HEK293 (cell line): ENCODE results near the gene PRPF8.

Experiments
- CTCF ChIA-PET: fragments of 350-600 bp; formaldehyde crosslinking; extraction: SDS; loops from one replicate; lab custom pipeline; 2021; ENCODE audit warnings: antibody characterized with exemption; lab: Yijun Ruan, JAX
- POLR2A ChIA-PET: fragments of 300-600 bp; formaldehyde crosslinking; extraction: SDS; loops from one replicate; lab custom pipeline; 2020; ENCODE audit warnings: antibody characterized with exemption, inconsistent platforms; lab: Yijun Ruan, JAX
- H3K27ac ChIP-seq: fragments of 200-500 bp; sonication (Bioruptor generic); 2 replicates; pipeline ENCODE4 v1.5.1; 2014; ENCODE audit warnings: low read depth, low read length, control low read depth, inconsistent platforms; ENCODE audit errors: extremely low read depth
- H3K36me3 ChIP-seq, 2 experiments: fragments of 200-500 bp in 1 of 2; sonication (Bioruptor generic) in 1 of 2; 1 replicate in 1 of 2; 2 replicates in 1 of 2; pipeline ENCODE4 v1.5.1; 2014 to 2017; ENCODE audit warnings: inconsistent platforms in 2 of 2, low read length in 2 of 2; ENCODE audit not compliant: control insufficient read depth in 2 of 2, insufficient read depth in 1 of 2
- H3K4me1 ChIP-seq: fragments of 200-500 bp; sonication (Bioruptor generic); 2 replicates; pipeline ENCODE4 v1.5.1; 2014; ENCODE audit warnings: mild to moderate bottlenecking, low read length, inconsistent platforms; ENCODE audit not compliant: control insufficient read depth, insufficient read depth
- H3K4me3 ChIP-seq: 2 replicates; pipeline ENCODE4 v1.5.1; 2011; ENCODE audit warnings: low read depth, mild to moderate bottlenecking, control low read depth, low read length, moderate library complexity
- H3K9me3 ChIP-seq: fragments of 200-500 bp; sonication (Bioruptor generic); 2 replicates; pipeline ENCODE4 v1.5.1; 2014; ENCODE audit warnings: low read depth, low read length, inconsistent platforms; ENCODE audit not compliant: control insufficient read depth, insufficient read depth
- OVOL3 ChIP-seq: fragments of 450-650 bp; formaldehyde crosslinking; IDR thresholded peaks from 2 replicates; pipeline ENCODE4 v1.5.1; 2016; ENCODE audit warnings: missing biosample characterization, missing genetic modification characterization
- PATZ1 ChIP-seq: fragments of 450-650 bp; formaldehyde crosslinking; IDR thresholded peaks from 2 replicates; pipeline ENCODE4 v1.5.1; 2016; ENCODE audit warnings: missing biosample characterization, missing genetic modification characterization
- PRDM1 ChIP-seq: fragments of 450-650 bp; formaldehyde crosslinking; IDR thresholded peaks from 2 replicates; pipeline ENCODE4; 2016; ENCODE audit warnings: missing biosample characterization, missing genetic modification characterization
- REST ChIP-seq: fragments of 450-650 bp; formaldehyde crosslinking; IDR thresholded peaks from 2 replicates; pipeline ENCODE4 v1.5.1; 2016; ENCODE audit warnings: missing biosample characterization, missing genetic modification characterization
- TRIM28 ChIP-seq: IDR thresholded peaks from 2 replicates; pipeline ENCODE4 v1.6.1; 2011; ENCODE audit warnings: low read length, control low read depth, borderline replicate concordance
- YY2 ChIP-seq: fragments of 450-650 bp; formaldehyde crosslinking; IDR thresholded peaks from 2 replicates; pipeline ENCODE4 v1.5.1; 2016; ENCODE audit warnings: missing biosample characterization, missing genetic modification characterization
- ZNF132 ChIP-seq: fragments of 450-650 bp; formaldehyde crosslinking; IDR thresholded peaks from 2 replicates; pipeline ENCODE4 v1.5.1; 2017; ENCODE audit warnings: missing biosample characterization, missing genetic modification characterization, borderline replicate concordance
- ZNF221 ChIP-seq: fragments of 450-650 bp; formaldehyde crosslinking; IDR thresholded peaks from 2 replicates; pipeline ENCODE4 v1.5.1; 2017; ENCODE audit warnings: missing biosample characterization, missing genetic modification characterization, borderline replicate concordance
- ZNF24 ChIP-seq: fragments of 450-650 bp; formaldehyde crosslinking; IDR thresholded peaks from 2 replicates; pipeline ENCODE4 v1.5.1; 2016; ENCODE audit warnings: missing biosample characterization, missing genetic modification characterization
- ZNF362 ChIP-seq: fragments of 450-650 bp; formaldehyde crosslinking; IDR thresholded peaks from 2 replicates; pipeline ENCODE4 v1.5.1; 2016; ENCODE audit warnings: missing biosample characterization, missing genetic modification characterization
- ZNF654 ChIP-seq: fragments of 450-650 bp; formaldehyde crosslinking; IDR thresholded peaks from 2 replicates; pipeline ENCODE4 v1.5.1; 2016; ENCODE audit warnings: low read depth, missing biosample characterization, missing genetic modification characterization
- ZNF707 ChIP-seq: fragments of 450-650 bp; formaldehyde crosslinking; IDR thresholded peaks from 2 replicates; pipeline ENCODE4 v1.5.1; 2016; ENCODE audit warnings: missing biosample characterization, missing genetic modification characterization

PRPF8 gene

GRCh38 chr17:1627182-1627981, 57.3 kb downstream of the PRPF8 start:
- Histone ChIP-seq H3K9me3 (no peaks in the 10 kb centered on the region), H3K36me3 (no peaks in the 10 kb centered on the region), H3K4me1 (no peaks in the 10 kb centered on the region; the same call in 1 of the 2 replicates), H3K4me3 (no peak overlapping the region; the same call in 1 of the 2 replicates), H3K27ac (no peak overlapping the region)
- ChIA-PET POLR2A (interaction anchor here (0.7 to 3.2 kb wide), 15 partner anchors 10 to 368 kb away, joined by 3 to 20 read pairs (median 4); partner anchors contain the start of genes INPP5K, PITPNA and RILP), CTCF (interaction anchor here (1.0 to 1.8 kb wide), 2 partner anchors 9 to 10 kb away, joined by 4 to 7 read pairs; no protein-coding TSS in a partner anchor)
- TF ChIP-seq REST, result 0 out of 2 replicates have a peak, but pooled peaks have one; percentile 35
- no peak for TF ChIP-seq ZNF654 (tag by site-specific recombination)

- Histone ChIP-seq H3K4me3 (no peak overlapping the region), H3K27ac (no peak overlapping the region), H3K9me3 (no peaks in the 10 kb centered on the region), H3K36me3 (no peaks in the 10 kb centered on the region), H3K4me1 (no peaks in the 10 kb centered on the region; the same call in 1 of the 2 replicates)
- POLR2A ChIA-PET, result interaction anchor here (0.7 to 2.5 kb wide), 3 partner anchors 8 to 187 kb away, joined by 6 to 7 read pairs (median 6); no protein-coding TSS in a partner anchor
- CTCF ChIA-PET, result interaction anchor here (0.6 to 1.2 kb wide), 5 partner anchors 8 to 78 kb away, joined by 3 to 5 read pairs (median 3); no protein-coding TSS in a partner anchor
- peak; percentile 79 for TF ChIP-seq PRDM1
- TF ChIP-seq OVOL3, result no peak
Measured at GRCh38 chr17:1626333-1626732, 58.3 kb downstream of the PRPF8 start.

GRCh38 chr17:1625581-1625980, 59.1 kb downstream of the PRPF8 start:
- Histone ChIP-seq H3K4me3 (no peak overlapping the region), H3K4me1 (no peaks in the 10 kb centered on the region; the same call in 1 of the 2 replicates), H3K9me3 (no peaks in the 10 kb centered on the region), H3K36me3 (no peaks in the 10 kb centered on the region), H3K27ac (no peak overlapping the region)
- no peak for TF ChIP-seq TRIM28
- TF ChIP-seq YY2 (tag by site-specific recombination), result no peak
- no peak for TF ChIP-seq ZNF362 (tag by site-specific recombination)
- TF ChIP-seq ZNF707 (tag by site-specific recombination), result no peak
- no peak for TF ChIP-seq ZNF221 (tag by site-specific recombination)
- TF ChIP-seq ZNF24 (tag by site-specific recombination), result no peak
- TF ChIP-seq ZNF132 (tag by site-specific recombination), result no peak
- TF ChIP-seq PATZ1 (tag by site-specific recombination), result no peak
- CTCF ChIA-PET, result interaction anchor here (0.6 to 1.9 kb wide), 4 partner anchors 10 to 51 kb away, joined by 3 to 9 read pairs (median 3); no protein-coding TSS in a partner anchor
- POLR2A ChIA-PET, result interaction anchor here (2.5 kb wide), 1 partner anchor 51 kb away, joined by 7 read pairs; no protein-coding TSS in a partner anchor
